ENCODE results near the gene DCHS1. TPM values are rescaled to one million over a fixed set of nuclear protein-coding genes. Genes with fewer than 3 reads are reported as not detected.

DCHS1 gene
- total and polyA plus RNA-seq, 4 donors, result 6.0 to 39.9 (median 11.5) TPM

GRCh38 chr11:6637871-6638270, 17.7 kb downstream of the DCHS1 start:
- no peak for DNase-seq
- ATAC-seq (ENCODE audit: insufficient read depth, low FRiP score), result peak; percentile 71
- Histone ChIP-seq H3K9me3 (ENCODE audit: control insufficient read depth in 4 of 4, insufficient read depth in 3 of 4, low read length in 3 of 4) (no peaks in the 10 kb centered on the region), H3K27me3 (ENCODE audit: control insufficient read depth in 3 of 3, insufficient read depth in 3 of 3, low read length in 2 of 3) (no peaks in the 10 kb centered on the region), H3K4me1 (ENCODE audit: control insufficient read depth in 5 of 5, insufficient read depth in 5 of 5, low read length in 5 of 5) (peaks cover 7 to 28% (median 12%) of the 10 kb centered on the region in 5 donors), H3K9ac (ENCODE audit: insufficient read depth in 1 of 2, low read length in 2 of 2) (no peak overlapping the region), H3K4me3 (no peak overlapping the region), H3K27ac (ENCODE audit: low read depth in 1 of 2, low read length in 1 of 2) (peak overlapping the region in 1 of 2 donors; percentile 37), H3K36me3 (ENCODE audit: control insufficient read depth in 4 of 4, insufficient read depth in 4 of 4, low read length in 4 of 4) (peaks cover 0 to 30% (median 15%) of the 10 kb centered on the region in 4 donors)
- no peak for TF ChIP-seq CTCF (IDR thresholded peaks at IDR 0.05; ENCODE audit: control extremely low read depth, extremely low read depth)
- WGBS, 2 donors, result 38 to 63% methylated on average over 3 of the region's 3 CpGs

GRCh38 chr11:6636480-6636879, 19.1 kb downstream of the DCHS1 start:
- H3K27me3 ChIP-seq (ENCODE audit: control insufficient read depth in 3 of 3, insufficient read depth in 3 of 3, low read length in 2 of 3), result no peaks in the 10 kb centered on the region
- H3K9me3 ChIP-seq (ENCODE audit: control insufficient read depth in 4 of 4, insufficient read depth in 3 of 4, low read length in 3 of 4), result peaks cover 0 to 1% (median 0%) of the 10 kb centered on the region in 4 donors
- H3K9ac ChIP-seq (ENCODE audit: insufficient read depth in 1 of 2, low read length in 2 of 2), result no peak overlapping the region
- no peak overlapping the region for H3K4me3 ChIP-seq
- no peak for TF ChIP-seq CTCF (IDR thresholded peaks at IDR 0.05; ENCODE audit: control extremely low read depth, extremely low read depth)
- ATAC-seq (ENCODE audit: insufficient read depth, low FRiP score) (no peak), DNase-seq (no peak)
- 79 to 85% methylated on average over 3 of the region's 3 CpGs for WGBS, 2 donors
- H3K36me3 ChIP-seq (ENCODE audit: control insufficient read depth in 4 of 4, insufficient read depth in 4 of 4, low read length in 4 of 4), result peaks cover 0 to 39% (median 17%) of the 10 kb centered on the region in 4 donors
- H3K27ac ChIP-seq (ENCODE audit: low read depth in 1 of 2, low read length in 1 of 2), result peak overlapping the region in 1 of 2 donors; percentile 55
- H3K4me1 ChIP-seq (ENCODE audit: control insufficient read depth in 5 of 5, insufficient read depth in 5 of 5, low read length in 5 of 5), result peaks cover 7 to 28% (median 12%) of the 10 kb centered on the region in 5 donors

GRCh38 chr11:6635082-6635932, 20.3 kb downstream of the DCHS1 start:
- Histone ChIP-seq H3K27ac (ENCODE audit: low read depth in 1 of 2, low read length in 1 of 2) (peak overlapping the region; percentile 35 to 76), H3K9ac (ENCODE audit: insufficient read depth in 1 of 2, low read length in 2 of 2) (peak overlapping the region in 1 of 2 donors; percentile 39), H3K4me1 (ENCODE audit: control insufficient read depth in 5 of 5, insufficient read depth in 5 of 5, low read length in 5 of 5) (peaks cover 7 to 28% (median 12%) of the 10 kb centered on the region in 5 donors), H3K9me3 (ENCODE audit: control insufficient read depth in 4 of 4, insufficient read depth in 3 of 4, low read length in 3 of 4) (peaks cover 0 to 2% (median 0%) of the 10 kb centered on the region in 4 donors), H3K27me3 (ENCODE audit: control insufficient read depth in 3 of 3, insufficient read depth in 3 of 3, low read length in 2 of 3) (no peaks in the 10 kb centered on the region), H3K4me3 (no peak overlapping the region), H3K36me3 (ENCODE audit: control insufficient read depth in 4 of 4, insufficient read depth in 4 of 4, low read length in 4 of 4) (peaks cover 0 to 32% (median 17%) of the 10 kb centered on the region in 4 donors)
- ATAC-seq (ENCODE audit: insufficient read depth, low FRiP score), result no peak
- 21 to 37% methylated on average over 10 of the region's 10 CpGs for WGBS, 2 donors
- TF ChIP-seq CTCF (IDR thresholded peaks at IDR 0.05; ENCODE audit: control extremely low read depth, extremely low read depth), result no peak
- DNase-seq, result peak; percentile 73 to 87 (median 76)
